Thyroid gland (tissue), 4 donors: Measurements from ENCODE around the gene DOCK3. TPM values are rescaled to one million over a fixed set of nuclear protein-coding genes. Genes with fewer than 3 reads are reported as not detected.
A peak's percentile ranks its signal among the peaks of the same experiment; 100 is the strongest.
"Not testable (repeated sequence)": the region's sequence is repeated elsewhere in the genome, so short reads cannot be mapped to it uniquely, and the experiment has no call there.

Experiments
- DNase-seq, 2 donors: peaks; one replicate each; pipeline ENCODE4 v3.0.0-alpha.2; 2019
- H3K27ac ChIP-seq, 3 donors: fragments of 200-600 bp; sonication (generic); 1 replicate in 2 of 3; 2 replicates in 1 of 3; pipeline ENCODE4 v1.5.1; 2016 to 2019; ENCODE audit warnings: mild to moderate bottlenecking in 1 of 3, moderate library complexity in 1 of 3
- H3K27me3 ChIP-seq: fragments of 200-600 bp; sonication (generic); one replicate; pipeline ENCODE4 v1.5.1; 2019
- H3K36me3 ChIP-seq, 2 donors: fragments of 200-600 bp; sonication (generic); one replicate each; pipeline ENCODE4 v1.5.1; 2016 to 2019
- H3K4me1 ChIP-seq, 2 donors: fragments of 200-600 bp; sonication (generic); one replicate each; pipeline ENCODE4 v1.5.1; 2017 to 2019
- H3K4me3 ChIP-seq, 3 donors: fragments of 200-600 bp; sonication (generic); replicated peaks in 1 of 3; 1 replicate in 2 of 3; 2 replicates in 1 of 3; pipeline ENCODE4 v1.5.1; 2016; ENCODE audit warnings: mild to moderate bottlenecking in 1 of 3
- H3K9me3 ChIP-seq: fragments of 200-600 bp; sonication (generic); one replicate; pipeline ENCODE4 v1.5.1; 2017
- POLR2A ChIP-seq, 2 donors: fragments of 450-650 bp; IDR thresholded peaks; one replicate each; pipeline ENCODE4 v1.6.1; 2017; ENCODE audit warnings: antibody characterized with exemption in 2 of 2, mild to moderate bottlenecking in 2 of 2, moderate library complexity in 1 of 2
- WGBS, 2 donors: methylation state at CpG; one replicate each; pipeline ENCODE4 v1.1.5; 2017; 5-methylcytosine and 5-hydroxymethylcytosine counted together
- intact Hi-C: fragments of 100-400 bp; cut with DNase I; formaldehyde crosslinking; loops from one replicate; pipeline ENCODE4 v1.15.1; 2023
- total RNA-seq, 4 donors: library from RNA; depleted of rRNA; stranded (reverse); fragments of >200 nt; gene quantifications; one replicate each; pipeline ENCODE4 v1.2.3, GENCODE V29; 2016
- TF ChIP-seq, protein P1 (sequence below), 6 experiments: fragments of 200-600 bp in 3 of 6; fragments of 450-650 bp in 3 of 6; sonication (generic) in 3 of 6; IDR thresholded peaks; one replicate each; pipeline ENCODE4 v1.5.1; 2016 to 2019; ENCODE audit warnings: antibody characterized with exemption in 6 of 6, mild to moderate bottlenecking in 2 of 6, inconsistent platforms in 1 of 6, moderate library complexity in 1 of 6

Gene DOCK3
- total RNA-seq, 4 donors from 2014 or later, result 15.7 to 54.2 (median 21.1) TPM

DNA sequence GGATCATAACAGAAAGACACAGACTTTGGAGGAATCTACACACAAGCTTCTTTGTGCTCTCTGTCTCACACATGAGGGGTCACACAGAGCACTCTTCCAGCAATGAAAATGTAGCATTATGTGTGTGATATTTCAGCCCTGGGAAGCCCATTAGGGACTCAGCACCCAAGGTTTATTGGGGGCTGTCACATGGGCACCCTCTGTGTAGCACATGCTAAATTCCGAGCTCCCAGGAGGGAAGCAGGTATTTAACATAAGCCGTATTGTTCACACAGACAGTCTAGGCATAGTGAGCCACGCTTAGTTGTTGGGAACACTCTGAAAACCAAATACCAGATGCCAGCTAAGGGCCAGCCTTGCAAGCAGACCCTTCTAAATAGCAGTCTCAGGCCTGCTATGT, 448.8 kb downstream of the DOCK3 start:
- H3K27ac ChIP-seq, result no peak overlapping the region
- no peaks in the 10 kb centered on the region for H3K36me3 ChIP-seq
- no peaks in the 10 kb centered on the region for H3K9me3 ChIP-seq
- intact Hi-C loops, result no loop called here
- DNase-seq, result no peak
- H3K27me3 ChIP-seq, result no peaks in the 10 kb centered on the region
- no peaks in the 10 kb centered on the region for H3K4me1 ChIP-seq
- TF ChIP-seq, protein P1, sequence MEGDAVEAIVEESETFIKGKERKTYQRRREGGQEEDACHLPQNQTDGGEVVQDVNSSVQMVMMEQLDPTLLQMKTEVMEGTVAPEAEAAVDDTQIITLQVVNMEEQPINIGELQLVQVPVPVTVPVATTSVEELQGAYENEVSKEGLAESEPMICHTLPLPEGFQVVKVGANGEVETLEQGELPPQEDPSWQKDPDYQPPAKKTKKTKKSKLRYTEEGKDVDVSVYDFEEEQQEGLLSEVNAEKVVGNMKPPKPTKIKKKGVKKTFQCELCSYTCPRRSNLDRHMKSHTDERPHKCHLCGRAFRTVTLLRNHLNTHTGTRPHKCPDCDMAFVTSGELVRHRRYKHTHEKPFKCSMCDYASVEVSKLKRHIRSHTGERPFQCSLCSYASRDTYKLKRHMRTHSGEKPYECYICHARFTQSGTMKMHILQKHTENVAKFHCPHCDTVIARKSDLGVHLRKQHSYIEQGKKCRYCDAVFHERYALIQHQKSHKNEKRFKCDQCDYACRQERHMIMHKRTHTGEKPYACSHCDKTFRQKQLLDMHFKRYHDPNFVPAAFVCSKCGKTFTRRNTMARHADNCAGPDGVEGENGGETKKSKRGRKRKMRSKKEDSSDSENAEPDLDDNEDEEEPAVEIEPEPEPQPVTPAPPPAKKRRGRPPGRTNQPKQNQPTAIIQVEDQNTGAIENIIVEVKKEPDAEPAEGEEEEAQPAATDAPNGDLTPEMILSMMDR (IDR thresholded peaks at IDR 0.05), result no peak
- TF ChIP-seq POLR2A (IDR thresholded peaks at IDR 0.05), result no peak
- WGBS, 2 donors, result 87 to 95% methylated on average over 3 of the region's 3 CpGs
- H3K4me3 ChIP-seq, result no peak overlapping the region

DNA sequence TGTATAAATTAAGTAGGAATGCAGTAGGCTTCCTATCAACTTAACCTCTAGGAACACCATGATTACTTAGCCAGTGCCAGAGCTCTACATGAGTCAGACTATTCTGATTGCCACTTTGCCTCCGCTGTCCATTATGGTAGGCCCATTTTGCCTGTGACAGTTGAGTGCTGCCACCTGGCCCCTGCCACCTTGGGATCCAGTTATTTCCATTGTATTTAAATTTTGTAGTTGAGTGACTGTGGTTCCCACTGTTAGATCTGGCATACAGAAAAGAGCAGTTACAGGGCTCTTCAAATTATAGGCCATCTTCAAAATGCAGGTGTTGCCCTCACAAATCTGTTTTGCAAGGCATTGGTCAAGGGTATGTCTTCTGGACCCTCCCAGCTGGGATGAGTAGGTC, 456.9 kb downstream of the DOCK3 start:
- H3K27ac ChIP-seq, H3K9me3 ChIP-seq, H3K36me3 ChIP-seq, DNase-seq, H3K4me3 ChIP-seq, intact Hi-C loops, H3K4me1 ChIP-seq, H3K27me3 ChIP-seq: not testable (repeated sequence)
- WGBS, 2 donors, result 94 to 100% methylated on average over 1 of the region's 1 CpG

DNA sequence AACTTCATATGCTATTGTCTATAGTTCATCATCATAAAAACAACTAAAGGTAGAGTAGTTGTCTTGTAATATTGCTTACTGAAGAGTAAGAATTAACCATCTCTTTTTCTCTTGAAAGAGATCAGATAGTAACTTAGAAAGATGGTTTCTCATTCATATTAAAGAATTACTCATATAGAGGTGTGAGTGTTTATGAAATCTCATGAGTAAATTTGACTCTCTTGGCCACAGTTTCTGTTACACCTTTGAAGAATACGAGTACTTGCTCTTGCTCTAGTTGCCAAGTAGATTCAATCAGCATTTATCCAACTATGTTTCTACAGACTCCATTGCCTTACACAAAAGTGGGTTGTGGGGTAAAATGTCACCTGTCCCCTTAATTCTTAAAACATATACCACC, 463.0 kb downstream of the DOCK3 start:
- no peak for TF ChIP-seq POLR2A (IDR thresholded peaks at IDR 0.05)
- TF ChIP-seq, protein P1 (IDR thresholded peaks at IDR 0.05), result no peak
- Histone ChIP-seq H3K4me3 (no peak overlapping the region), H3K27me3 (no peaks in the 10 kb centered on the region), H3K36me3 (no peaks in the 10 kb centered on the region), H3K9me3 (no peaks in the 10 kb centered on the region), H3K4me1 (peaks cover 0 to 6% of the 10 kb centered on the region in 2 donors), H3K27ac (no peak overlapping the region)
- no peak for DNase-seq
- WGBS, 2 donors, result 86 to 97% methylated on average over 1 of the region's 1 CpG
- intact Hi-C loops, result no loop called here

DNA sequence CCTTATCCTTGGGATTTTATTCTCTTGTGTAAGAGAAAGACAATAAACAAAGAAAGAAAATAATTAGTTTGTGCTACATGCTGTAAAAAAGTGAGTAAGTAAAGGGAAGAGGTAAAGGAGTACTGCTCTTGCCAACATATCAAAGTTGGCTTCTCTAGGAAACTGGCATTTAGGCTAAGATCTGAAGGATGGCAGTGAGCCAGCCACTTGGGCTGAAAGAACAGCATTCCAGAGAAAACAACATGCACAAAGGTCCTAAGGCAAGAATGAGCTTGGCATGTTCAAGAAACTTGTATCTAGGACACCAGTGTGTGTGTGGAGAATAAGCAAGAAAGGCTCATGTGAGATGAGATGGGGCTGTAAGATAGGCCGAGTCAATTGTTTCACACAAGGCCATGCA, 464.9 kb downstream of the DOCK3 start:
- no peaks in the 10 kb centered on the region for H3K9me3 ChIP-seq
- H3K4me1 ChIP-seq, result peaks cover 0 to 6% of the 10 kb centered on the region in 2 donors
- WGBS, 2 donors, result 38 to 56% methylated on average over 1 of the region's 1 CpG
- H3K4me3 ChIP-seq, result no peak overlapping the region
- TF ChIP-seq, protein P1 (IDR thresholded peaks at IDR 0.05), result no peak
- no peak for TF ChIP-seq POLR2A (IDR thresholded peaks at IDR 0.05)
- no peak overlapping the region for H3K27ac ChIP-seq
- DNase-seq, result peak; percentile 87 to 88
- H3K27me3 ChIP-seq, result no peaks in the 10 kb centered on the region
- intact Hi-C loops, result no loop called here
- no peaks in the 10 kb centered on the region for H3K36me3 ChIP-seq

DNA sequence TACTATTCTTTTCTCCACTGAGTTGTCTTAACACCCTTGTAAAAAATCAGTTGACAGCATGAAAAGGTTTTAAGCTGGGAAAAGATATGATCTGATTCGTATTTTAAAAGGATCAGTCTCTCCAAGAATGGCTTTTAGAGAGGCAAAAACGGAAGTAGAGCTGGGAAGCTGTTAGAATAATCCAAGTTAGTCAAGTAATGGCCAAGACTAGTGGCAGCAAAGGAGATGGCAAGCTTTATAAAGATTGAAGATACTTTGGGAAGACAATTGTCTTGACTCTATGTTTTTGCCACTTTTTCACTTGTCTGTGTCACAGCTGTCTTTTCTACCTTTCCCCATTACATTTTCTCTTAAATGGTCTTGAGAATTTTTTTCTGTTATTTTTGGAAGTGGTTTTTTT, 466.8 kb downstream of the DOCK3 start:
- Histone ChIP-seq H3K9me3 (no peaks in the 10 kb centered on the region), H3K27ac (no peak overlapping the region), H3K4me3 (no peak overlapping the region), H3K4me1 (peaks cover 0 to 6% of the 10 kb centered on the region in 2 donors), H3K27me3 (no peaks in the 10 kb centered on the region), H3K36me3 (no peaks in the 10 kb centered on the region)
- intact Hi-C loops, result no loop called here
- TF ChIP-seq, protein P1 (IDR thresholded peaks at IDR 0.05), result peak in 1 of 6 experiments; percentile 4
- no peak for TF ChIP-seq POLR2A (IDR thresholded peaks at IDR 0.05)
- 70 to 73% methylated on average over 2 of the region's 2 CpGs for WGBS, 2 donors
- no peak for DNase-seq
